HCEC 1CT (cell line): ENCODE results near the gene SCARF1.
A peak's percentile ranks its signal among the peaks of the same experiment; 100 is the strongest.

Source experiments
- DNase-seq: peaks from one replicate; pipeline ENCODE4 v3.0.0-alpha.2; 2017

Gene SCARF1

DNA sequence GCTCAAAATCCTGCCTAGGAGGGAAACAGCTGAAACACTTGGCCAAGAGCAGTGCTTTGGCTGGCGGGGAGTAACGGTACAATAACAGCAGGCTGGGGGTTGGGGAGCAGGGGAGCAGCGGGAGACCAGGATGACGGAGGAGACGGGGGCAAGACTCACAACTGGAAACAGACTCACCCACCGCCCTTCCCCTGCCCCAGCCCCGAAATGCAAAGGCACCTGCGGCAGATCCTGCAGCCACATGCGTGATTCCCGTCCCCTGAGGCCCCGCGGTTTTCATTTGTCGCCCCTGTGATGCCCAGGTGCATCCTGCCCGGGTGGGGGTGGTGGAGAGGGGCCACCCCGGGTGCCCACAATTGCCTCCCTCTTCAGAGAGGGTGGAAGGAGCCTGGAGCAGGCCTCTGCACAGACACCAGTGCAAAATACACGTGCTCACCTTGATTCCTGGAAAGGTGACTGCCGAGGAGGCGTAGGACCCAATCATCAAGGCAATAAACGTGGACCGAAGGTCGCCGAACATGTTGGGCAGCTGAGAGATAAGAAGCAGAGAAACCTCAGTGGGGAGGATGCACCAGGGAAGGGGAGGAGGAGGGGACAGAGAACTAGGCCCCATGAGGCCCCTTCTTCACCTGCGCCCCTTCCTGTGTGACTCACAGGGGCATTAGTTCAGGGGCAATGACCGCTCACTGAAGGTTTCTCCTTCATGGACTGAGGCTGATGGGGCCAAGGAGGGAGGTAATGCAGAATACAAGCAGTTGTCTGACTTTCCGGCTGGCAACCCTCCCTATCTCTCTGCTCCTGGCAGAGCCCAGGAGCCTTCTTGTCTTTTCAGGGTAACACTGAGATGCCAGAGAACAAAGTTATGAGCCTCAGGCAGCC lies 52.5 kb downstream of the SCARF1 start:
- DNase-seq: no peak

DNA sequence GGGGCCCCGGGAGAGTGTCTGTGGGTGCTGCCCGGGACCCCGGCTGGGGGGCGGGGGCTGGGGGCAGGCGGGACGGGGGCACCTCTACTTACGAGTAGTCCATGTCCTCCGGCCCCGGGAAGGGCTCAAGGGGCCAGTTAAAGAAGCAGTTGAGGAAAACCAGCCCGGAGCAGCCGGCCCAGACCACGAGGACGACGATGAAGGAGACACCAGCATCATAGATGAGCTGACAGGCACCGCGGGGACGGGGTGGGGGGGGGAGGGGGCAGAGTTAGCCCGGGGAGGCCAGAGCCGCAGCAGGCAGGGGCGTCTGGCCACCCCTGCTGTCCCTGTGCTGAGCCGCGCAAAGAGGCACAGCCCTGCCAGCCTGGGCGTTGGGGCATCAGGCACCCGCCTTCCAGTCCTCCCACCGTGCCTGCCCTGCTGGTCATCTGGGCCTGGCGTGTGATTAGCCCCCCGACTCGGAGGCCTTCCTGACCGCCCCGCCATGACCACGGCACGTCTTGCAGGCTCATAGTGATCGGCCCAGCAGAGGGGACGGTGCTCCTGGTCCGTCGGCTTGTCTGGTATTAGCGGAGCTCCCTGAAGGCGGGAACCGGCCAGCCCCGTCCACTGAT lies 54.0 kb downstream of the SCARF1 start:
- DNase-seq: no peak

DNA sequence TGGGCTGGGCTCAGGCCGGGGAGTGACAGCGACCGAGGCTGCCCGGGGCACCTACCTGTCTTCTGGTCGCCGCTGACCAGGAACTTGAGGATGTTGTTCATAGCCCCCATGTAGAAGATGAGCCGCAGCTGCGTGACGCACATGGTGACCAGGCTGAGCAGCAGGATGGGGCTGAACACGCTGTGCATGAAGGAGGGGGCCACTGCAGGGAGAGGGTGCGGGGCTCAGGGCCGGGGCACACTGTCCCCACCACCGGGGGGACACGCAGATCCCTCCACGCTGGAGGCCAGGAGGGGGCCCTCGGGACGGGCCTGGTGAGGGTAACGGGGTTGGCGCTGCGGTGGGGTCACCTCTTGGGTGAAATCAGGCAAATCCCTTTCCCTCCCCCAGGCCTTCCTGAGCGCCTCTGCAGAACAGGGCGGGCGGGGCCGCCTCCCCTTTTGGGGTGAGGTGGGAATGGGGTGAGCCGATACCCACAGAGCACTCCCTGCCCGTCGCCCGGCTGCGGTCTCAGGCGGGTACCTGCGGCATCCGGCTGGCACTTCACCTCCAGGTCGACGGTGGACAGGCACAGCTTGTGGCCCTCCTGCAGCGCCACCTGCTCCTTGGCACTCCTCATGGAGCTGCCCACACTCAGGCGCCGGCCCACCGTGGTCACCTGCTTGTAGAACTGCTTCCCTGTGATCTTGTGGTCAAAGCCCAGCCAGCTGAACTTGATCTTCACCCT lies 54.6 kb downstream of the SCARF1 start:
- DNase-seq: no peak

GRCh38 chr17:1590029-1590746 lies 55.3 kb downstream of the SCARF1 start:
- peak; percentile 83 for DNase-seq

DNA sequence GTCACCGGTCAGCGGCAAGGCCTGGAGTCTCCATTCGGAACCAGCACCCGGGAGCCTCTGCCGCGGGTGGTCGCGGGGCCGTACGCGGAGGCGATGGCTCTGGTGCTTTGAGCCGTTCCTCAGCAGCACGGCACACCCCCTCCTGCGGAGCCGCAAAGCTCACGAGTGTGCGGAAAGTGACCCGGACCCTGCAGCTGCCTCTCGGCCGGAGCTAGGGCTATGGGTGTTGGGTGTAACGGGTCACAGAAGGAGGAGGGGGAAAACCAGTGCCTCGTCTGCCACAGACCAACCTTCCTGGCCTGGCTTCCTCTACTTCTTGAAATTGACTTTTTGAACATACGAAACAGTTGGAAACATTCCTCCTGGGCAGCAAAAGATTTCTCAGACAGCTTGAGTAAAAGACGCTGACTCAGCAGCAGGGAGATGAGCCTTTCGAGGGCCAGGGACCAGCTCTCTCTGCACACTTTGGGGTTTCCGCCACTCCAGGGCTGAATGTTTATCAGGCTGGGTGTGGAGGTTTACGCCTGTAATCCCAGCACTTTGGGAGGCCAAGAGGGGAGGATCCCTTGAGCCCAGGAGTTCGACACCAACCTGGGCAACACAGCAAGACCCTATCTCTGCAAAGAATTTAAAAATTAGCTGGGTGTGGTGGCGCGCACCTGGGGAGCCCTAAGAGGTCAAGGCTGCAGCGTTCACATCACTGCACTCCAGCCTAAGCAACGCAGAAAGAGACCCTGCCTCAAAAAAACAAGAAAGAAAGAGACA lies 56.5 kb downstream of the SCARF1 start:
- no peak for DNase-seq

- DNase-seq: no peak
These were observed 61.4 kb downstream of the SCARF1 start for GRCh38 chr17:1584167-1584566.
